ENCODE data around the gene VPS37B.

- TF ChIP-seq CTCF (IDR thresholded peaks at IDR 0.05 in 4 of 5, conservative IDR thresholded peaks at IDR 0.05 in 1 of 5) (no peak), POLR2A (IDR thresholded peaks at IDR 0.05) (no peak)
Observed at GRCh38 chr12:122894193-122895121, 1.5 kb downstream of the VPS37B start.
